ENCODE measurements around the gene BRI3. TPM values are rescaled to one million over a fixed set of nuclear protein-coding genes. Genes with fewer than 3 reads are reported as not detected.

The BRI3 gene, protein sequence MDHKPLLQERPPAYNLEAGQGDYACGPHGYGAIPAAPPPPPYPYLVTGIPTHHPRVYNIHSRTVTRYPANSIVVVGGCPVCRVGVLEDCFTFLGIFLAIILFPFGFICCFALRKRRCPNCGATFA
- 10 to 100 TPM; 38.3 to 43.5 TPM for total RNA-seq

DNA sequence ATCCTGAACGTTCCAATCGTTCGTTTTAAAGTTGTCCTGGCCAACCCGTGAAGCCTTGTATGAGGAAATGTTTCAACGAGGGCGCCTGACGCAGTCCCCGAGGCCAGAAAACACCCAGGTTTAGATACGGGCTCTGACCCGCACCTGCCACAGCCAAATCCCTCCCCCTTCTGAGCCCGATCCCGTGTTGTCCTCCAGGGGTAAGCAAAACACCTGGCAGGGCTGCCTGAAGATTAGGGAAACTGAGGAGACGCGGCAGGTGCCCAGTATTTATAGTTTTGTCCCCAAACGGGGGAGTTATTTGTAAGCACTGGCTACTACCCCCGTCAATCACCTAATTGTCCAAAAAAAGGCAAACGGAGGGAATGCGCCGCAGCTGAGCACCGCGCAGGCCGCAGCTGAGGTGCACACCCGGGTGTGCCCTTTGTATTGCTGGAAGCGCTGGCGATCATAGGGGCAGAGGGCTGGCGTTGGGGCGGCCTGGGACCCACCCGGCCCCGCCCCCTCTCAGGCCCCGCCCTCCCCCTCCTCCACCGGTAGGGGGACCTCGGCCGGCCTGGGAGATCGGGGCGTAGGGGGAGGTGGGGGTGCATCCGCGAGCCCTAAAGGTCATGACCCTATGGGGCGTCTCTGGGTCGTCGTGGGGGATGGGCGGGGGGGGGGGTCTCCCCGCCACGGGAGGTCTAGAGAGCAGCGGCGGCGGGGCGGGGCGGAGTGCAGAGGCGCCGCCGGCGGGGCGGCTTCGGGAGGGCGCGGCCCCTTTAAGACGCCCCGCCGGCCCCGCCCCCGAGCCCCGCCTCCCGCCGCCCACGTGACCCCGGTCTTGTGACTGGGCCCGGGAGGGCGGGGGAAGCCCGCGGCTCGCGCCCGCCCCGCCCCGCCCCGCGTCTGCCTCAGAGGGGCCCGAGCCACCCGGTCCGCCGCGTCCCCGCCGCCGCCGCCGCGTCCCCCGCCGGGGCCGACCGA is at the start of gene BRI3:
Gene BRI3, plus strand, starts transcription at position 896 of the 966 bp plus-strand sequence. CDS start 110 bp downstream, outside the sequence.
- peak; percentile 92 for DNase-seq
- H3K4me3 Mint-ChIP-seq = peak within 1 kb of the TSS; percentile 72
- H3K27me3 Mint-ChIP-seq = no peaks in the 10 kb centered on the region
- peak; percentile 86 for ATAC-seq
- CTCF ChIA-PET = interaction anchor here (0.6 to 1.3 kb wide), 4 partner anchors 21 to 120 kb away, joined by 3 read pairs; partner anchors contain the start of gene BAIAP2L1
- peak within 1 kb of the TSS; percentile 73 for H3K27ac Mint-ChIP-seq
- peaks cover 16% of the 10 kb centered on the region for H3K4me1 Mint-ChIP-seq
- peaks cover 4% of the 10 kb centered on the region for H3K36me3 Mint-ChIP-seq
- no peaks in the 10 kb centered on the region for H3K9me3 Mint-ChIP-seq (ENCODE audit: low read depth)

DNA sequence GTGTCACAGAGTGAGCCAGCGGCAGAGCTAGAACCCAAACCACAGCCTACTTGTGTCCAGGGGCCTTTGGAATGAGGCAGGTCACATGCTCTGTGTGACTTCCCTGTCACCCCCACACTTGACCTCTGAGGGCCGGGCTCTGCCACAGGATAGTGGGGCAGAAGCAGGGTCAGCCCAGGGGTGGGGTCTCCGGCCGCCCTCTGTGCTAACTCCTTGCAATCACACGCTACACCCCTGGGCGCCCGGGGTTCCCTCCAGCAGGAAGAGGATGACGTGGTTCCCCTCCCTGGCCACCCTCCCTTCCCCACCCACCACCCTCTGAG is 49.3 kb upstream of the BRI3 start:
- Mint-ChIP-seq H3K4me1 (no peaks in the 10 kb centered on the region), H3K4me3 (no peak overlapping the region), H3K9me3 (ENCODE audit: low read depth) (no peaks in the 10 kb centered on the region), H3K27ac (no peak overlapping the region), H3K27me3 (no peaks in the 10 kb centered on the region), H3K36me3 (no peaks in the 10 kb centered on the region)
- CTCF ChIA-PET = no interaction called here
- no peak for ATAC-seq
- no peak for DNase-seq

DNA sequence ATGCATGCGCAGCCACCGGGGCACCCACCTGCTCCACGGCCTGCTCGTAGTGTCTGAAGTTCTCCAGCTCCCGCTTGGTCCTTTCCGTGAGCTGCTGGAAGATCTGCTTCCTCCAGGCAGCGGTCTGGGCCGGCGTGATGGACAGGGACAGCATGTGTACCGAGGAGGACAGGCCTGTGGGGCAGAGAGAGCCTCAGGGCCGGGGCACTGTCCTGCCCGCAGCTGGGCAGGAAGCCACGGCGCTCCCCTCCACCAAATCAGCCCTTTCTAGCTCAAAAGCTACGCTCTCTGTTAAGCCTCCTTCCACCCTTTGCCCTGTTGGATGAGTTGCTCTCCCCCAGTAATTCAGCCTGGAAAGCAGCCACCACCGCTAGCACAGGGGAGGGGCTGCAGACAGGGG is 48.7 kb upstream of the BRI3 start:
- CTCF ChIA-PET = no interaction called here
- Mint-ChIP-seq H3K9me3 (ENCODE audit: low read depth) (no peaks in the 10 kb centered on the region), H3K4me3 (no peak overlapping the region), H3K36me3 (no peaks in the 10 kb centered on the region), H3K27ac (no peak overlapping the region), H3K27me3 (no peaks in the 10 kb centered on the region), H3K4me1 (no peaks in the 10 kb centered on the region)
- no peak for ATAC-seq
- DNase-seq = no peak

DNA sequence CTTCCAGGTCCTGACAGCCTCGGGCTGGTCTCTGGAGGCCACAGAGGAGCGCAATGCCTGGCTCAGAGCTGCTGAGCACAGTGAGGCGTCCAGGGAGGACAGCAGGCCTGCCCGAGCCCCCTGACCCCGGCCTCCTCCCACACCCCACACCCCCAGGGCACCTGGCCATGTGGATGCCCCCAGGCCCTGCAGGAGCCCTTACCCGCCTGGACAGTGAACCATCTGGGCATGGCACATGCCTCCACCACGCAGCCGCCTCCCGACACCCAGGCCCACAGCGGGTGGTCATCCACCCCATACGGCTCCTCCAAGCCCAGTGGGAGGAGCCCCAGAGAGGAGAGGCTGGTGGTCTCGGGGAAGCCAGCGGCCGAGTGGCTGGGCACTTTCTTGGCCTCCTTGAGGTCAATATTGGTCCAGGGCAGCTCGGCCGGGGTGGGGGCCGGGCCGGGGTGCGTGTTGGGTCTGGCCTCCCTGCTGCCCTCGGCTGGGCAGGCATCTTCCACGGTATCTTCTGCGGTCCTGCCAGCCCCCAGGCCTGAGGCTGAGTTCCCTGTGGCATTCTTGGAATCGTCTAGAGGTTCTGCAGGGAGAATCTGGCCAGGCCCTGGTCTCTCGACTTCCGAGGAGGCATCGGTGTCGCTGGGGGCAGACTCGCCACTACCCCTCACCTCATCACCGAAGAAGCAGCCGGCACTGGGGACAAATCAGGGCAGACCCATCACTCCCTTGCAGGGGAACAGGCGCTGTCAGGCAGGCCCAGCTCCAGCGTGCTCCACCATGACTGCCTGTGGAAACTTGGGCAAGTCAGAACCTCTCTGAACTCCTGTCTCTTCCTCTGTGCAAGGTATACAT is 48.0 kb upstream of the BRI3 start:
- DNase-seq (no peak), ATAC-seq (no peak)
- Mint-ChIP-seq H3K36me3 (no peaks in the 10 kb centered on the region), H3K4me3 (no peak overlapping the region), H3K27me3 (no peaks in the 10 kb centered on the region), H3K9me3 (ENCODE audit: low read depth) (no peaks in the 10 kb centered on the region), H3K4me1 (no peaks in the 10 kb centered on the region), H3K27ac (no peak overlapping the region)
- CTCF ChIA-PET = no interaction called here

DNA sequence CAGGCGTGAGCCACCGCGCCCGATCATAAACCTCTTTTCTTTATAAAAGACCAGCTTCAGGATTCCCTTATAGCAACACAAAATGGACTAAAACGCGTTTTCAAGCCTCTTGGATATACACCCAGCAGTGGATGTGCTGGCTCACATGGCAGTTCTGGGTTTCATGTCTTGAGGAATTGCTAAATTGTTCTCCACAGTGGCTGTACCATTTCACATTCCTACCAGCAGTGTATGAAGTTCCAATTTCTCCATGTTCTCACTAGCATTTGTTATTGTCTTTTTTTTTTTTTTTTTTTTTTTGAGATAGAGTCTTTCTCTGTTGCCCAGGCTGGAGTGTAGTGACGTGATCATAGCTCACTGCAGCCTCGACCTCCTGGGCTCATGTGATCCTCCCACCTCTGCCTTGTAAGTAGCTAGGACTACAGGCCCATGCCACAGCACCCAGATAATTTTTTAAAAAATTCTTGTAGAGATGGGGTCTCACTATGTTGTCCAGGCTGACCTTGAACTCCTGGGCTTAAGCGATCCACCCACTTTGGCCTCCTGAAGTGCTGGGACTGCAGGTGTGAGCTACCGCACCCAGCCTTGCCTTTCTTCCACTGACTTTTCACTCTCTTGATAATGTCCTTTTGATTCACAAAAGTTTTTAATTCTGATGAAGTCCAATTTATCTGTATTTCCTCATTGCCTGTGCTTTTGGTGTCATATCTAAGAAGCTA is 46.9 kb upstream of the BRI3 start:
- ATAC-seq = no peak
- CTCF ChIA-PET = no interaction called here
- H3K9me3 Mint-ChIP-seq (ENCODE audit: low read depth) = no peaks in the 10 kb centered on the region
- no peak for DNase-seq
- H3K4me1 Mint-ChIP-seq = no peaks in the 10 kb centered on the region
- no peaks in the 10 kb centered on the region for H3K27me3 Mint-ChIP-seq
- no peak overlapping the region for H3K4me3 Mint-ChIP-seq
- no peak overlapping the region for H3K27ac Mint-ChIP-seq
- peaks cover 1% of the 10 kb centered on the region for H3K36me3 Mint-ChIP-seq

DNA sequence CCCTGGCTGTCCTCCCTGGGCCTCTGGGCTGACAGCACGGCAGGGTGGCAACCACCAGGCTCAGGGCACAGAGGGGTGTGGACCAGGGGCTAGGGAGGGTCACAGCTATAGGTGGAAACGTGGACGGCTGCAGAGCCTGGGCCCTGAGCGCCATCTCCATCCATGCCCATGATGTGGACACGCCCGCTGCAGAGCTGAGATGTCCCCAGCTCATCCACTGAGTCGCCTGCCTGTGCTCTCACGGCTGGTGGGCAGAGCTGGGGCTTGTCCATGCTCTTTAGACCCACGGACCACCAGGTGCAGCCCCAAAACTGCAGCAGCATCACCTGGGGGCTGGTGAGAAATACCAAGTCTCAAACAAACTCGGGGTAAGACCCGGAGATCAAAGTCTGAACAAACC is 45.6 kb upstream of the BRI3 start:
- H3K4me1 Mint-ChIP-seq = no peaks in the 10 kb centered on the region
- peaks cover 1% of the 10 kb centered on the region for H3K36me3 Mint-ChIP-seq
- DNase-seq (no peak), ATAC-seq (no peak)
- H3K4me3 Mint-ChIP-seq = no peak overlapping the region
- H3K27ac Mint-ChIP-seq = no peak overlapping the region
- H3K9me3 Mint-ChIP-seq (ENCODE audit: low read depth) = no peaks in the 10 kb centered on the region
- H3K27me3 Mint-ChIP-seq = no peaks in the 10 kb centered on the region
- CTCF ChIA-PET = no interaction called here

DNA sequence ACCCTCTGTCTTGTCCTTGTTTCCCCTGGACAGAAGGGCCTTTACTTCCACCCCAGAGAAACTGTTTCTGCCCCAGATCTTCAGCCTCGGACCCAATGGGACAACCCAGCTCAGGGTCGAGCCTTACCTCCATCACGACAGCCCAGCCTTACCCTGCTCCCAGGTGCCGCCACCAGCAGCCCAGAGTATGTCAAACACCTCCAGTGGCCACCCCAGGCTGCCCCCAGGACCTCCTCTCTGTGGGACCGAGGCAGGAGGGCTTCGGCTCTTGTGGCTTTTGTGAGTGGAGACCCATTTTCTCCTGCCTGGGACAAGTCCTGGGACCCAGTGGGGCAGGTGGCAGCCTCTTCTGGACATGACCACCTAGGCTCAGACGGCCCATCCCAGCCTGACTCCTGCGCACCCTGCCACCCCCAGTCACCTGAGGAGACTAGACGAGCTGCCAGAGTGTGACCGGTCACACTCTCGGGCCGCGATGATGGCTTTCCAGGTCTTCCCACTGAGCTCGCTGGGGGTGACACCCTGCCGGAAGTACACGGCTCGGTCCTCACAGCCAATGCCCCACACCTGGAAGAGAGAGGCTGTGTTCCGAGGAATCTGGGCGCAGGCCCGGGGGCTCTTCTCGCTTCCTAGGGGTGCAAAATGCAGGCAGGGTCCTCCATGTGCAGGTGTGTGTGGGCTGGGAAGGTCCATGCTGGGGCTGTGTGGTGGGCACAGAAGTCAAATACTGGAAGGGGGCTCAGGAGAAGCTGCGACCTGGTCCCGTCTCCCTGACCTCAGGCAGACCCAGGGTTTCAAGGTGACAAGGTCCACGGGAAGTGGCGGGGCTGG is 44.9 kb upstream of the BRI3 start:
- CTCF ChIA-PET = no interaction called here
- ATAC-seq (no peak), DNase-seq (no peak)
- no peak overlapping the region for H3K4me3 Mint-ChIP-seq
- no peaks in the 10 kb centered on the region for H3K27me3 Mint-ChIP-seq
- H3K9me3 Mint-ChIP-seq (ENCODE audit: low read depth) = no peaks in the 10 kb centered on the region
- no peaks in the 10 kb centered on the region for H3K4me1 Mint-ChIP-seq
- no peak overlapping the region for H3K27ac Mint-ChIP-seq
- H3K36me3 Mint-ChIP-seq = peaks cover 1% of the 10 kb centered on the region

DNA sequence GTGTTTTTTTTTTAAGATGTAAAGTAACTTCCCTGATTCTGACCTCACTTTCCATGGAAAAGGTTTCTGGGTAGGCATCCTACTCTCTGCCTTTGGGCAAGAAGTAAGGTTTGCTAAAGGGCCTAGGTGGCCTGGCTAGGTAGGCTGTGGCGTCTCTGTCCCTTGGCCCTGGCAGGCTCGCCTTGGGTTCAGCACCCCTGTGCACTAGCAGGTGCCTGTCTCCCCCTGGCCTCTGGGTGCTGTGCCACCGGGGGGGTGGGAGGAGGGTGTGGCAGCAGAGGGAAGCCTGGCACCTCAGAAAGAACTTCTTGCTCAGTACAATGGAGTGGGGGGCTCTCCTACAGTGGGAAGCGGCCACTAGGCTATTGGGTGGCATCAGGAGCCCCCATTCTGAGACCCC is 43.4 kb upstream of the BRI3 start:
- Mint-ChIP-seq H3K36me3 (peaks cover 1% of the 10 kb centered on the region), H3K27me3 (no peaks in the 10 kb centered on the region), H3K4me3 (no peak overlapping the region), H3K4me1 (no peaks in the 10 kb centered on the region), H3K9me3 (ENCODE audit: low read depth) (no peaks in the 10 kb centered on the region), H3K27ac (no peak overlapping the region)
- CTCF ChIA-PET = no interaction called here
- ATAC-seq = no peak
- no peak for DNase-seq

DNA sequence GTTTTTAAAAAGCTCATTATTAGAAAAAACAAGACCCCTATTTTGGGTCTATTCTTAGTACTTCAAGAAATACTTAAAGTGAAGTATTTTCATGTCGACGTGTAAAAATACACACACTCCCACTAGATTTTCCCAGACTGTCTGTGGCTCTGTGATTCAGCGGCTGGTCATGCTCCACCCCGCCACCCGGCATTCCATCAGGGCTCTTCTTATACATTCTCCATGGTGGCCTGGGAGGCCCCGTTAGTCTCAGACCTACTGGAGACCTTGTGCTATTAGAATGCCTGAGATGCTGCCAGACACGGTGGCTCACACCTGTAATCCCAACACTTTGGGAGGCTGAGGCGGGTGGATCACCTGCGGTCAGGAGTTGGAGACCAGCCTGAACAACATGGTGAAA is 42.5 kb upstream of the BRI3 start:
- H3K4me3 Mint-ChIP-seq = no peak overlapping the region
- DNase-seq = no peak
- CTCF ChIA-PET = interaction anchor here (0.9 kb wide), 1 partner anchor 11 kb away, joined by 3 read pairs; no protein-coding TSS in a partner anchor
- H3K27ac Mint-ChIP-seq = no peak overlapping the region
- H3K4me1 Mint-ChIP-seq = no peaks in the 10 kb centered on the region
- no peaks in the 10 kb centered on the region for H3K9me3 Mint-ChIP-seq (ENCODE audit: low read depth)
- H3K27me3 Mint-ChIP-seq = no peaks in the 10 kb centered on the region
- no peak for ATAC-seq
- peaks cover 1% of the 10 kb centered on the region for H3K36me3 Mint-ChIP-seq

DNA sequence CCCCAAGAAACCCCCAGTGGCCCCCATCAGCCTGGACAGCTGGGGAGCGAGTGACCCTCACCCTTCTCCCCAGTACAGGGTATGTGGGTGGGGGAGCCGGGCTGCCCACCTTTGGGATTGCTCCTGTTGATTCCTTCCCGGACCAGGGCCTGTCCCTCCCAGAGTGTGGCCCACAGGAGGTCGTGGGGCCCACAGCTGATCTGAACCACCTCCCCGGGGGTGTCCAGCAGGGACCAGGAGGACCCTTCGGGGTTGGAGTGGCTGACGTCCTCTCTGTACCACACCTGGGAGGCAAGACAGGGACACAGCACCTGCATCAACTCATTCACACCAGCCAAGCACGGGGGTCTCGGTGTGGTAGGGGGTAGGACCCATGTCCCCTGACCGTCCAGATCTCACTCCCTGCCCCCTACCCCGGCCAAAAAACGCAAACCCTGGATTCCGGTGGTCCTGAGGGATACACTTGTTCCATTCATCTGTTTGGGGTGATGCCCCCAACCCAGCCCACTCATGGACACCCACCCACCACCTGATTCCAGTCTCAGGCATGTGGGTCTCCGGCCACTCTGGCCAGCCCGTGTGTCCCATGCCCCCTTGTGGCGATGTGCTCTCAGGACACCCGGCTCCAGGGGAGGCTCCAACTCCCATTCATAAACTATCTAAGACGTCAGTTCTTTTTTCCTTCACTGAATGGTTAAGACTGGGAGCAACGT is 40.4 kb upstream of the BRI3 start:
- H3K36me3 Mint-ChIP-seq = peaks cover 1% of the 10 kb centered on the region
- H3K9me3 Mint-ChIP-seq (ENCODE audit: low read depth) = no peaks in the 10 kb centered on the region
- no peaks in the 10 kb centered on the region for H3K27me3 Mint-ChIP-seq
- H3K27ac Mint-ChIP-seq = no peak overlapping the region
- no peaks in the 10 kb centered on the region for H3K4me1 Mint-ChIP-seq
- no peak overlapping the region for H3K4me3 Mint-ChIP-seq
- peak; percentile 46 for DNase-seq
- CTCF ChIA-PET = interaction anchor here (1.5 kb wide), 1 partner anchor 49 kb away, joined by 3 read pairs; no protein-coding TSS in a partner anchor
- ATAC-seq = peak; percentile 42

DNA sequence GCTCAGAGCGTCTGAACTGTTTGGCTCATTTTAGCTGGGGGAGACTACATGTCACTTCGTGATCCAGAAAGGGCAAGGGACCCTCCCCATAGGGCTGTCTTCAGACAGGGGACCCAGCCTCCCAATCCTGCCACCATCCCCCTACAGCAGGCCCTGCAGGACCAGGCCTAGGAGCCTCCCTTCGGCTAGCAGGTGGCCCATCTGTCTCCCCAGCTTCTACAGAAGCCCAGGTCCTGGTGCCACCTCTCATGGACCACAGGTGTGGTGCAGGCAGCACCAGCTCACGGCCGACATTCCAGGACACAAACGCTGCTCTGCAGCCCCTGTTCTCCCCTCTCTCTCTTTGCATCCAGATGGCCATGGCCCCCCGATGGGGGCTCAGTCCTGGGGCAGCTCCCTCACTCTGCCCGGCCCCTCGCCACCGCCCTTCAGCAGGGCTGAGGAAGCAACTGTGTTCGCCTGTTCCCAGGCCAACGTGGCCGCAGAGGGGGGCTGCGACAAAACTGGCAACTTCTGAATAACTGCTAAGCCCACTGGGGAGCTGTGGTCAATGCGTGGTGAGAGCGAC is 39.7 kb upstream of the BRI3 start:
- Mint-ChIP-seq H3K4me3 (no peak overlapping the region), H3K9me3 (ENCODE audit: low read depth) (no peaks in the 10 kb centered on the region), H3K27me3 (no peaks in the 10 kb centered on the region), H3K27ac (no peak overlapping the region), H3K4me1 (no peaks in the 10 kb centered on the region), H3K36me3 (peaks cover 1% of the 10 kb centered on the region)
- ATAC-seq = no peak
- CTCF ChIA-PET = interaction anchor here (1.5 kb wide), 1 partner anchor 49 kb away, joined by 3 read pairs; no protein-coding TSS in a partner anchor
- DNase-seq = no peak

DNA sequence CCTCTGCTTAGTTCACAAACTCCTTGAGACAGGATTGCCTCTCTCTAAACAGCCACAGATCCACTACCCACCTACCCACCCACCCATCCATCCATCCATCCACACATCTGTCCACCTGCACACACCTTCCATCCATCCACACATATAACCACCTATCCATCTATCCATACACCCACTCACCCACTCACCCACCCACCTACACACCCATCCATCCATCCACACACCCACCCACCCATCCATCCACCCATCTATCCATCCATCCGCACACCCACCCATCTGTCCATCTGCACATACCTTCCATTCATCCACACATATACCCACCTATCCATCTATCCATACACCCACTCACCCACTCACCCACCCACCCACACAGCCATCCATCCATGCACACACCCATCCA is 39.1 kb upstream of the BRI3 start:
- DNase-seq (no peak), ATAC-seq (no peak)
- Mint-ChIP-seq H3K9me3 (ENCODE audit: low read depth) (no peaks in the 10 kb centered on the region), H3K27ac (no peak overlapping the region), H3K36me3 (peaks cover 1% of the 10 kb centered on the region), H3K27me3 (no peaks in the 10 kb centered on the region), H3K4me1 (no peaks in the 10 kb centered on the region), H3K4me3 (no peak overlapping the region)
- CTCF ChIA-PET = interaction anchor here (1.5 kb wide), 1 partner anchor 50 kb away, joined by 3 read pairs; no protein-coding TSS in a partner anchor

Data from activated CD8-positive, alpha-beta memory T cell treated with anti-CD3 and anti-CD28 coated beads, Interleukin-2, amount 10 ng/mL, durations not matched to agents 7 days and 5 days (primary cell).